A549 (cell line): ENCODE measurements around the gene PTPN1. TPM values are rescaled to one million over a fixed set of nuclear protein-coding genes. Genes with fewer than 3 reads are reported as not detected.
"Not testable (repeated sequence)": the region's sequence is repeated elsewhere in the genome, so short reads cannot be mapped to it uniquely, and the experiment has no call there.

Experiments used
- ATAC-seq, 2 experiments: fragments of 200-7000 bp in 1 of 2; fragments of >200 bp in 1 of 2; cut with Nextera tagmentation in 1 of 2; cut with Tn5 transposase in 1 of 2; 3 replicates each; pipeline versions ENCODE4 v1.8.0 to v1.9.1; 2018 to 2020; ENCODE audit warnings: mild to moderate bottlenecking in 1 of 2, moderate library complexity in 1 of 2
- CTCF ChIA-PET: fragments of 300-600 bp; sonication (Branson Sonifier 250); formaldehyde crosslinking; extraction: SDS; loops from one replicate; lab custom pipeline; 2021; ENCODE audit warnings: antibody characterized with exemption, inconsistent platforms; lab: Yijun Ruan, JAX
- POLR2A ChIA-PET: fragments of 350-600 bp; formaldehyde crosslinking; extraction: SDS; loops from one replicate; lab custom pipeline; 2021; ENCODE audit warnings: antibody characterized with exemption, inconsistent platforms; lab: Yijun Ruan, JAX
- DNase-seq, 2 experiments: peaks; one replicate each; pipeline versions ENCODE4 v3.0.0 to v3.0.0-alpha.2; 2011 to 2016; ENCODE audit warnings: low read depth in 1 of 2, low spot score in 1 of 2
- FAIRE-seq: peaks from 2 replicates; lab custom pipeline; 2011; peaks lifted over from hg19 to GRCh38; lab: Jason Lieb, UNC
- H3K27ac ChIP-seq, 2 experiments: fragments of >200 bp; sonication (Bioruptor Twin); formaldehyde crosslinking; 3 replicates each; pipeline ENCODE4 v1.5.1; 2016 to 2017
- H3K4me1 ChIP-seq: fragments of >200 bp; sonication (Bioruptor Twin); formaldehyde crosslinking; 3 replicates; pipeline ENCODE4 v1.6.1; 2016
- H3K4me2 ChIP-seq: fragments of >200 bp; sonication (Bioruptor Twin); formaldehyde crosslinking; 3 replicates; pipeline ENCODE4 v1.6.1; 2016
- H3K4me3 ChIP-seq: fragments of >200 bp; sonication (Bioruptor Twin); formaldehyde crosslinking; 3 replicates; pipeline ENCODE4 v1.5.1; 2016
- H3K9me3 ChIP-seq: fragments of >200 bp; sonication (Bioruptor Twin); formaldehyde crosslinking; 3 replicates; pipeline ENCODE4 v1.6.1; 2016
- BHLHE40 ChIP-seq: IDR thresholded peaks from 2 replicates; pipeline ENCODE4 v1.6.1; 2012; ENCODE audit warnings: low read depth, low read length, inconsistent platforms
- CBX2 ChIP-seq: fragments of 200-600 bp; sonication (generic); IDR thresholded peaks from 2 replicates; pipeline ENCODE4 v1.6.1; 2016; ENCODE audit warnings: low read depth, mild to moderate bottlenecking, borderline replicate concordance
- CTCF ChIP-seq: fragments of >200 bp; sonication (Bioruptor Twin); formaldehyde crosslinking; IDR thresholded peaks from 3 replicates; pipeline ENCODE4 v1.5.1; 2016
- EP300 ChIP-seq, 2 experiments: fragments of >200 bp; sonication (Bioruptor Twin); formaldehyde crosslinking; IDR thresholded peaks; 2 replicates in 1 of 2; 3 replicates in 1 of 2; pipeline ENCODE4 v1.6.1; 2016 to 2017
- FOSB ChIP-seq: fragments of 250-450 bp; sonication (Bioruptor Pico); IDR thresholded peaks from 2 replicates; pipeline ENCODE4 v1.5.0; 2020; ENCODE audit warnings: mild to moderate bottlenecking, moderate library complexity
- FOSL2 ChIP-seq, 2 experiments: fragments of 450-650 bp in 1 of 2; fragments of >200 bp in 1 of 2; sonication (Bioruptor Twin) in 1 of 2; formaldehyde crosslinking; IDR thresholded peaks; 2 replicates each; pipeline versions ENCODE4 v1.5.0 to v1.6.1; 2016 to 2020; ENCODE audit warnings: mild to moderate bottlenecking in 1 of 2, moderate library complexity in 1 of 2
- HMGXB4 ChIP-seq: fragments of 250-450 bp; sonication (Bioruptor Pico); IDR thresholded peaks from 2 replicates; pipeline ENCODE4 v1.5.0; 2021; ENCODE audit warnings: mild to moderate bottlenecking, moderate library complexity, borderline replicate concordance
- HOXB13 ChIP-seq: fragments of 250-450 bp; sonication (Bioruptor Pico); IDR thresholded peaks from 2 replicates; pipeline ENCODE4 v1.5.0; 2020; ENCODE audit warnings: low read depth, mild to moderate bottlenecking, moderate library complexity
- MAFK ChIP-seq: fragments of 450-650 bp; IDR thresholded peaks from 2 replicates; pipeline ENCODE4 v1.6.1; 2014; ENCODE audit not compliant: partially characterized antibody
- MAX ChIP-seq: IDR thresholded peaks from 2 replicates; pipeline ENCODE4 v1.6.1; 2012
- NFE2L2 ChIP-seq: fragments of 150-350 bp; conservative IDR thresholded peaks from 2 replicates; pipeline ENCODE4 v1.6.1; 2014; ENCODE audit warnings: low read length
- PBX3 ChIP-seq: IDR thresholded peaks from 2 replicates; pipeline ENCODE4 v1.6.1; 2012
- RAD21 ChIP-seq, 2 experiments: fragments of >200 bp in 1 of 2; sonication (Bioruptor Twin) in 1 of 2; formaldehyde crosslinking in 1 of 2; IDR thresholded peaks in 1 of 2; conservative IDR thresholded peaks in 1 of 2; 2 replicates in 1 of 2; 3 replicates in 1 of 2; pipeline ENCODE4 v1.6.1; 2012 to 2018; ENCODE audit warnings: inconsistent platforms in 1 of 2
- RCOR1 ChIP-seq: fragments of 150-350 bp; IDR thresholded peaks from 2 replicates; pipeline ENCODE4 v1.6.1; 2014; ENCODE audit warnings: antibody characterized with exemption, low read length, low read depth
- TP53 ChIP-seq: fragments of 250-450 bp; sonication (Bioruptor Pico); IDR thresholded peaks from 2 replicates; pipeline ENCODE4 v1.5.0; 2021; ENCODE audit warnings: mild to moderate bottlenecking, moderate library complexity
- ZSCAN20 ChIP-seq: fragments of 250-450 bp; sonication (Bioruptor Pico); IDR thresholded peaks from 2 replicates; pipeline ENCODE4 v1.8.0; 2022; ENCODE audit warnings: mild to moderate bottlenecking, moderate library complexity
- WGBS: methylation state at CpG from one replicate; pipeline ENCODE4 v1.1.6; 2017; ENCODE audit errors: missing lambda C conversion rate; 5-methylcytosine and 5-hydroxymethylcytosine counted together
- polyA plus RNA-seq, 4 experiments: library from polyadenylated mRNA; depleted of rRNA in 3 of 4; stranded (reverse); fragments of >200 nt; fragmentation: RNase III in 1 of 4; extraction: RNeasy Plus Mini Kit Qiagen cat#74134 plus additional on column Dnase treatment in 1 of 4; gene quantifications; 2 replicates in 3 of 4; 3 replicates in 1 of 4; pipeline ENCODE4 v1.2.3, GENCODE V29; 2011 to 2017

Gene PTPN1
- polyA plus RNA-seq, 2 of the 4 experiments (the other 2 are of a cell fraction): 23.2 to 24.3 TPM

GRCh38 chr20:50567860-50568548, 57.8 kb downstream of the PTPN1 start:
- FAIRE-seq (no peak), DNase-seq (no peak), ATAC-seq (no peak)
- no peaks in the 10 kb centered on the region for H3K9me3 ChIP-seq
- ChIA-PET POLR2A (no interaction called here), CTCF (interaction anchor here (0.7 to 14.7 kb wide), 4 partner anchors 9 to 383 kb away, joined by 3 to 268 read pairs (median 88); partner anchors contain the start of gene CEBPB)
- WGBS: 91% methylated on average over 18 of the region's 18 CpGs
- H3K4me3 ChIP-seq: no peak overlapping the region
- no peak overlapping the region for H3K27ac ChIP-seq
- H3K4me2 ChIP-seq: no peak overlapping the region
- TF ChIP-seq BHLHE40 (no peak), MAFK (peak; percentile 58)
- peaks cover 27% of the 10 kb centered on the region for H3K4me1 ChIP-seq

- Histone ChIP-seq H3K27ac (no peak overlapping the region), H3K4me3 (no peak overlapping the region), H3K4me2 (no peak overlapping the region), H3K9me3 (no peaks in the 10 kb centered on the region), H3K4me1 (peaks cover 24% of the 10 kb centered on the region)
- ChIA-PET POLR2A (no interaction called here), CTCF (interaction anchor here (0.7 to 14.7 kb wide), 5 partner anchors 9 to 384 kb away, joined by 3 to 268 read pairs (median 6); partner anchors contain the start of gene CEBPB)
- 77% methylated on average over 11 of the region's 11 CpGs for WGBS
- DNase-seq (no peak), FAIRE-seq (no peak), ATAC-seq (no peak)
- TF ChIP-seq HMGXB4 (CRISPR knock-in tag) (no peak), TP53 (CRISPR knock-in tag) (no peak), HOXB13 (no peak), RCOR1 (no peak), FOSB (CRISPR knock-in tag) (no peak), FOSL2 (IDR thresholded peaks at IDR 0.05) (no peak), FOSL2 (CRISPR knock-in tag; IDR thresholded peaks at IDR 0.05) (no peak)
These were observed 58.4 kb downstream of the PTPN1 start for GRCh38 chr20:50568549-50568942.

- 87% methylated on average over 7 of the region's 7 CpGs for WGBS
- Histone ChIP-seq H3K4me1 (peaks cover 15% of the 10 kb centered on the region; the same call in 2 of the 3 replicates), H3K27ac (peak overlapping the region in 1 of 2 experiments; percentile 5; a peak in 3 of 6 replicates)
- not testable (repeated sequence) for FAIRE-seq, H3K4me3 ChIP-seq, H3K9me3 ChIP-seq, H3K4me2 ChIP-seq, DNase-seq
- POLR2A ChIA-PET: interaction anchor here (1.2 kb wide), 1 partner anchor 8 kb away, joined by 3 read pairs; no protein-coding TSS in a partner anchor
- ATAC-seq: peak; percentile 20 to 26; a peak in 2 of 6 replicates
- CTCF ChIA-PET: interaction anchor here (0.9 to 14.7 kb wide), 5 partner anchors 8 to 384 kb away, joined by 3 to 268 read pairs (median 6); partner anchors contain the start of gene CEBPB
These were observed 59.3 kb downstream of the PTPN1 start for GRCh38 chr20:50569487-50569863.

- ChIA-PET CTCF (interaction anchor here (0.7 to 14.7 kb wide), 9 partner anchors 8 to 401 kb away, joined by 3 to 268 read pairs (median 4); partner anchors contain the start of gene CEBPB), POLR2A (interaction anchor here (1.2 kb wide), 1 partner anchor 9 kb away, joined by 3 read pairs; no protein-coding TSS in a partner anchor)
- Histone ChIP-seq H3K4me3 (no peak overlapping the region), H3K27ac (peak overlapping the region in 1 of 2 experiments; percentile 5; a peak in 3 of 6 replicates), H3K4me1 (peaks cover 11% of the 10 kb centered on the region; the same call in 1 of the 3 replicates), H3K9me3 (no peaks in the 10 kb centered on the region), H3K4me2 (no peak overlapping the region)
- ATAC-seq (peak; percentile 88 to 91), DNase-seq (peak in 1 of 2 experiments; percentile 54), FAIRE-seq (no peak)
- 89% methylated on average over 14 of the region's 14 CpGs for WGBS
- peak; percentile 45 to 61 for TF ChIP-seq RAD21 (conservative IDR thresholded peaks at IDR 0.05 in 1 of 2, IDR thresholded peaks at IDR 0.05 in 1 of 2)
- no peak for TF ChIP-seq ZSCAN20 (CRISPR knock-in tag)
- peak; percentile 71 for TF ChIP-seq MAFK
- TF ChIP-seq NFE2L2: 0 out of 2 replicates have a peak, but pooled peaks have one; percentile 32
- no peak for TF ChIP-seq MAX
- TF ChIP-seq FOSB (CRISPR knock-in tag): no peak
- peak; percentile 29; the same call in 2 of the 3 replicates for TF ChIP-seq CTCF
- TF ChIP-seq FOSL2 (IDR thresholded peaks at IDR 0.05): no peak
- no peak for TF ChIP-seq FOSL2 (CRISPR knock-in tag; IDR thresholded peaks at IDR 0.05)
- no peak for TF ChIP-seq EP300 (IDR thresholded peaks at IDR 0.05)
- TF ChIP-seq CBX2: no peak
- no peak for TF ChIP-seq PBX3
These were observed 60.0 kb downstream of the PTPN1 start for GRCh38 chr20:50569864-50570836.
